Measurements from ENCODE around the gene CMPK1. TPM values are rescaled to one million over a fixed set of nuclear protein-coding genes. Genes with fewer than 3 reads are reported as not detected.

Gene CMPK1
- total RNA-seq, 3 donors from 2014 or later = 104 to 116 (median 107) TPM

GRCh38 chr1:47367651-47368050 lies 34.1 kb downstream of the CMPK1 start:
- ATAC-seq (no peak), DNase-seq (no peak)
- Mint-ChIP-seq H3K4me3 (no peak overlapping the region), H3K36me3 (ENCODE audit: insufficient read depth) (peaks cover 13% of the 10 kb centered on the region), H3K4me1 (ENCODE audit: low read depth) (peaks cover 6% of the 10 kb centered on the region), H3K9me3 (no peaks in the 10 kb centered on the region), H3K27me3 (ENCODE audit: low read depth) (no peaks in the 10 kb centered on the region)

GRCh38 chr1:47371016-47371517 lies 37.5 kb downstream of the CMPK1 start:
- DNase-seq = no peak
- no peak for ATAC-seq
- Mint-ChIP-seq H3K9me3 (no peaks in the 10 kb centered on the region), H3K4me3 (no peak overlapping the region), H3K27me3 (ENCODE audit: low read depth) (no peaks in the 10 kb centered on the region), H3K4me1 (ENCODE audit: low read depth) (no peaks in the 10 kb centered on the region), H3K36me3 (ENCODE audit: insufficient read depth) (peaks cover 18% of the 10 kb centered on the region)

GRCh38 chr1:47374501-47374900 lies 40.9 kb downstream of the CMPK1 start:
- no peaks in the 10 kb centered on the region for H3K9me3 Mint-ChIP-seq
- peaks cover 24% of the 10 kb centered on the region for H3K36me3 Mint-ChIP-seq (ENCODE audit: insufficient read depth)
- no peak overlapping the region for H3K4me3 Mint-ChIP-seq
- no peaks in the 10 kb centered on the region for H3K27me3 Mint-ChIP-seq (ENCODE audit: low read depth)
- ATAC-seq (no peak), DNase-seq (no peak)
- no peaks in the 10 kb centered on the region for H3K4me1 Mint-ChIP-seq (ENCODE audit: low read depth)

GRCh38 chr1:47378147-47378546 lies 44.6 kb downstream of the CMPK1 start:
- DNase-seq = no peak
- Mint-ChIP-seq H3K4me3 (no peak overlapping the region), H3K4me1 (ENCODE audit: low read depth) (no peaks in the 10 kb centered on the region), H3K36me3 (ENCODE audit: insufficient read depth) (peaks cover 20% of the 10 kb centered on the region), H3K9me3 (no peaks in the 10 kb centered on the region), H3K27me3 (ENCODE audit: low read depth) (no peaks in the 10 kb centered on the region)
- no peak for ATAC-seq

- no peaks in the 10 kb centered on the region for H3K9me3 Mint-ChIP-seq
- DNase-seq = no peak
- H3K27me3 Mint-ChIP-seq (ENCODE audit: low read depth) = no peaks in the 10 kb centered on the region
- no peak overlapping the region for H3K4me3 Mint-ChIP-seq
- no peak for ATAC-seq
- no peaks in the 10 kb centered on the region for H3K4me1 Mint-ChIP-seq (ENCODE audit: low read depth)
- peaks cover 18% of the 10 kb centered on the region for H3K36me3 Mint-ChIP-seq (ENCODE audit: insufficient read depth)
These were observed 47.1 kb downstream of the CMPK1 start for GRCh38 chr1:47380699-47381098.

- Mint-ChIP-seq H3K9me3 (no peaks in the 10 kb centered on the region), H3K36me3 (ENCODE audit: insufficient read depth) (peaks cover 18% of the 10 kb centered on the region), H3K27me3 (ENCODE audit: low read depth) (no peaks in the 10 kb centered on the region), H3K4me1 (ENCODE audit: low read depth) (no peaks in the 10 kb centered on the region), H3K4me3 (no peak overlapping the region)
- DNase-seq (no peak), ATAC-seq (no peak)
These were observed 48.9 kb downstream of the CMPK1 start for GRCh38 chr1:47382399-47382983.

- Mint-ChIP-seq H3K27me3 (ENCODE audit: low read depth) (no peaks in the 10 kb centered on the region), H3K36me3 (ENCODE audit: insufficient read depth) (peaks cover 13% of the 10 kb centered on the region), H3K4me1 (ENCODE audit: low read depth) (no peaks in the 10 kb centered on the region), H3K4me3 (no peak overlapping the region), H3K9me3 (no peaks in the 10 kb centered on the region)
- DNase-seq = no peak
- ATAC-seq = no peak
These were observed 50.5 kb downstream of the CMPK1 start for GRCh38 chr1:47384083-47384482.

DNA sequence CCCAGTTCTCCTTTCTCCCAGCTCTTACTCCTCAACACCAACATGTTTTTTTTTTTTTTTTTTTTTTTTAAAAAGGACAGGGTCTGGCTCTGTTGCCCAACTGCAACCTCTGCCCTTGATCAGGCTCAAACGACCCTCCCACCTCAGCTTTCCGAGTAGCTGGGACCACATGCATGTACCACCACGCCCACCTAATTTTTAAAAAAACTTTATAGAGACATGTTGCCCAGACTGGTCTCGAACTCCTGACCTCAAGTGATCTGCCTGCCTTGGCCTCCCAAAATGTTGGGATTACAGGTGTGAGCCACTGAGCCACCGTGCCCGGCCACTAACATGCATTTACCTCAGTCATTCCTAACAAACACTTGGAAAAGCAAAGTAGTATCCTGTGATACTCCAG lies 51.4 kb downstream of the CMPK1 start:
- H3K9me3 Mint-ChIP-seq = no peaks in the 10 kb centered on the region
- no peak for DNase-seq
- H3K27me3 Mint-ChIP-seq (ENCODE audit: low read depth) = no peaks in the 10 kb centered on the region
- H3K36me3 Mint-ChIP-seq (ENCODE audit: insufficient read depth) = peaks cover 6% of the 10 kb centered on the region
- no peak for ATAC-seq
- H3K4me1 Mint-ChIP-seq (ENCODE audit: low read depth) = no peaks in the 10 kb centered on the region
- no peak overlapping the region for H3K4me3 Mint-ChIP-seq

DNA sequence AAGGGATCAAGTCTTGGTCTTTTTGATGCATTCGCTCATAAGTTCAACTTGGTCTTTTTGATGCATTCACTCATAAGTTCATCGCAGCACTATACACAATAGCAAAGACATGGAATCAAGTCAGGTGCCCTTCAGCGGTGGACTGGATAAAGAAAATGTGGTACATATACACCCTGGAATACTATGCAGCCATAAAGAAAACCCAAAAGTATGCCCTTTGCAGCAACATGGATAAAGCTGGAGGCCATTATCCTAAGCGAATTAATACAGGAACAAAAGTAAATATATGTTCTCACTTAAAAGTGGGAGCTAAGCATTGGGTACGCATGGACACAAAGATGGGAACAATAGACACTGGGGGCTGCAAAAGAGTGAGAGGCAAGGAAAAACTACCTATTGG lies 52.7 kb downstream of the CMPK1 start:
- Mint-ChIP-seq H3K36me3 (ENCODE audit: insufficient read depth) (peaks cover 6% of the 10 kb centered on the region), H3K9me3 (no peaks in the 10 kb centered on the region), H3K4me1 (ENCODE audit: low read depth) (no peaks in the 10 kb centered on the region), H3K27me3 (ENCODE audit: low read depth) (peaks cover 2% of the 10 kb centered on the region), H3K4me3 (no peak overlapping the region)
- ATAC-seq = no peak
- DNase-seq = no peak

GRCh38 chr1:47388030-47388890 lies 54.7 kb downstream of the CMPK1 start:
- Mint-ChIP-seq H3K36me3 (ENCODE audit: insufficient read depth) (peaks cover 2% of the 10 kb centered on the region), H3K4me3 (no peak overlapping the region), H3K4me1 (ENCODE audit: low read depth) (no peaks in the 10 kb centered on the region), H3K9me3 (no peaks in the 10 kb centered on the region), H3K27me3 (ENCODE audit: low read depth) (peaks cover 9% of the 10 kb centered on the region)
- DNase-seq (no peak), ATAC-seq (no peak)

- ATAC-seq (peak; percentile 65 to 66), DNase-seq (peak; percentile 10)
- Mint-ChIP-seq H3K27me3 (ENCODE audit: low read depth) (peaks cover 9% of the 10 kb centered on the region), H3K36me3 (ENCODE audit: insufficient read depth) (peaks cover 2% of the 10 kb centered on the region), H3K4me3 (no peak overlapping the region), H3K4me1 (ENCODE audit: low read depth) (no peaks in the 10 kb centered on the region), H3K9me3 (no peaks in the 10 kb centered on the region)
These were observed 55.3 kb downstream of the CMPK1 start for GRCh38 chr1:47388891-47389238.

GRCh38 chr1:47389731-47390130 lies 56.1 kb downstream of the CMPK1 start:
- Mint-ChIP-seq H3K4me3 (no peak overlapping the region), H3K9me3 (no peaks in the 10 kb centered on the region), H3K27me3 (ENCODE audit: low read depth) (peaks cover 14% of the 10 kb centered on the region), H3K4me1 (ENCODE audit: low read depth) (no peaks in the 10 kb centered on the region), H3K36me3 (ENCODE audit: insufficient read depth) (no peaks in the 10 kb centered on the region)
- DNase-seq (no peak), ATAC-seq (no peak)

- Mint-ChIP-seq H3K9me3 (no peaks in the 10 kb centered on the region), H3K4me3 (no peak overlapping the region), H3K36me3 (ENCODE audit: insufficient read depth) (no peaks in the 10 kb centered on the region), H3K27me3 (ENCODE audit: low read depth) (peaks cover 18% of the 10 kb centered on the region), H3K4me1 (ENCODE audit: low read depth) (no peaks in the 10 kb centered on the region)
- DNase-seq (no peak), ATAC-seq (no peak)
These were observed 57.3 kb downstream of the CMPK1 start for GRCh38 chr1:47390843-47391242.

GRCh38 chr1:47393141-47393540 lies 59.6 kb downstream of the CMPK1 start:
- Mint-ChIP-seq H3K4me3 (no peak overlapping the region), H3K4me1 (ENCODE audit: low read depth) (no peaks in the 10 kb centered on the region), H3K27me3 (ENCODE audit: low read depth) (peaks cover 28% of the 10 kb centered on the region), H3K36me3 (ENCODE audit: insufficient read depth) (no peaks in the 10 kb centered on the region), H3K9me3 (no peaks in the 10 kb centered on the region)
- ATAC-seq = no peak
- DNase-seq = no peak

DNA sequence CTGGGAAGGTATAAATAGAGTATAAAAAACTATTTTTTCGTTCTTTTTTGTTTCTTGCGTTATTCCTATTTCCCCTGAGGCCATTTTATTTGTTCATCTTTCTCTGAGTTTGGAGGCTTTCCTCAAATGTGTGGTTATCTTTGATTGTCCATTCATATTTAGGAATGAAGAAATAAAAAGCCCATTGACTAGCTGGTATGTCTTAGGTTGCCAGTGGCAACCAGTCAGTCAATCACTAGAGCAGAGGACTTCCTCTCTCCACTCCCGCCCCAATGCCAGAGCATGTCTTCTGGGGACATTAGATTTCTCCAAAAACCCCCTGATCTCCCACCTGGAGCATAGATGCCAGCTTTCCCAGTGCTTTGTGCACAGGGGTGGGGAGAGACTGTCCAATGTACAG lies 61.8 kb downstream of the CMPK1 start:
- Mint-ChIP-seq H3K4me3 (no peak overlapping the region), H3K9me3 (no peaks in the 10 kb centered on the region), H3K27me3 (ENCODE audit: low read depth) (peaks cover 39% of the 10 kb centered on the region), H3K36me3 (ENCODE audit: insufficient read depth) (no peaks in the 10 kb centered on the region), H3K4me1 (ENCODE audit: low read depth) (no peaks in the 10 kb centered on the region)
- ATAC-seq = no peak
- DNase-seq = no peak

All from activated T-cell treated with anti-CD3 and anti-CD28 coated beads, Interleukin-2, amount 50 U/mL, for 4 hours (primary cell).